GM18909 (cell line): ENCODE measurements around the gene SOCS3.
A peak's percentile ranks its signal among the peaks of the same experiment; 100 is the strongest.

Experiments
- ATAC-seq: cut with Tn5 transposase; IDR thresholded peaks from one replicate; pipeline ENCODE4 v1.9.1; 2021; ENCODE audit warnings: mild to moderate bottlenecking; ENCODE audit not compliant: unreplicated experiment, poor library complexity

SOCS3 gene

GRCh38 chr17:78391843-78392242, 32.0 kb upstream of the SOCS3 start:
- ATAC-seq = no peak

DNA sequence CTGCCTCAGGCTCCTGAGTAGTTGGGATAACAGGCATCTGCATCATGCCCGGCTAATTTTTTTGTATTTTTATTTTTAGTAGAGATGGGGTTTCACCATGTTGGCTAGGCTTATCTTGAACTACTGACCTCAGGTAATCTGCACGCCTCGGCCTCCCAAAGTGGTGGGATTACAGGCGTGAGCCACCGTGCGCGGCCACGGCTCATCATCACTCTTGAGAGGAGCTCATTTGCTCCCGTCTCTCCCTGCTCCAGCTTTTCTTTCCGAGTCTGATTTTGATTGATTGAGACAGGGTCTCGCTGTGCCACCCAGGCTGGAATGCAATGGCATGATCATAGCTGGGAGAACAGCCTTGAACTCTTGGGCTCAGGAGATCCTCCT, 31.2 kb upstream of the SOCS3 start:
- ATAC-seq = no peak

- ATAC-seq = no peak
Measured at GRCh38 chr17:78390241-78391050, 30.6 kb upstream of the SOCS3 start.

- no peak for ATAC-seq
Measured at GRCh38 chr17:78387977-78388941, 28.4 kb upstream of the SOCS3 start.

GRCh38 chr17:78384479-78385175, 24.8 kb upstream of the SOCS3 start:
- ATAC-seq = no peak

DNA sequence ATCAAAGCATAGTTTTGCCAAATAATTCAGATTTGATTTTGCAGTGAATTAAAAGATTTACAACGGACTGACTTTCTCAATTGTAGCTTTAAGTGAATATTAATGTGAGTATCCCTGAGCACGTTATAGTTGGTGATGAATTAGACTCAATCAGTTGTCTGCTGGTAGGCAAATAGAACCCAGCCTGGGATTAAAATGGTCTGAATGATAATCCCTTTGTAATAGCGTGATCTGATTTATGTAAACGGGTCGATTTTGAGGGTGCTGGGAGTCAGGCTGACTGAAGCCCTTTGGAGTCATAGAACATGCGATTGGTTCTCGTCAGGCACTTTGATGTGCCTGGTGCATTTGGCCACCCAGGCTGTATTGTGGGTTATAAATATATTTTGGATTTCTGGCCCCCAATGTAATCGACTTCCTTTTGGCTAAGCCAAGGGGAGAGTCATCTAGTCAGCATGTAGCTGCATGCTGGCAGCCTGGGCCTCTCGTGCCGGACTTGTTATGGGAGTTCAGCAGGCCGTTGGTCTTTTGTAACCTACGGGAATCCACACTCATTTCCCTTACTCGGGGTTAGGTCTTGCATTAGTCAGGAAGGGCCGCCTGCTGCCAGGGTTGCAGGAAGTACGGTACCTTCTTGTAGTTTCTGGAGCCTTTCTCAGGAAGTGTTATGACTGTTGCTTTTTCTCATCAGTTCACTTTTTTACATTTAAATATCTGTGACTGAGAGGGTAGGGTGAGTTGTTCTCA, 24.0 kb upstream of the SOCS3 start:
- no peak for ATAC-seq

- ATAC-seq = no peak
Measured at GRCh38 chr17:78381601-78382232, 21.8 kb upstream of the SOCS3 start.

- no peak for ATAC-seq
Measured at GRCh38 chr17:78380370-78380769, 20.5 kb upstream of the SOCS3 start.

- no peak for ATAC-seq
Measured at GRCh38 chr17:78379131-78379491, 19.2 kb upstream of the SOCS3 start.

DNA sequence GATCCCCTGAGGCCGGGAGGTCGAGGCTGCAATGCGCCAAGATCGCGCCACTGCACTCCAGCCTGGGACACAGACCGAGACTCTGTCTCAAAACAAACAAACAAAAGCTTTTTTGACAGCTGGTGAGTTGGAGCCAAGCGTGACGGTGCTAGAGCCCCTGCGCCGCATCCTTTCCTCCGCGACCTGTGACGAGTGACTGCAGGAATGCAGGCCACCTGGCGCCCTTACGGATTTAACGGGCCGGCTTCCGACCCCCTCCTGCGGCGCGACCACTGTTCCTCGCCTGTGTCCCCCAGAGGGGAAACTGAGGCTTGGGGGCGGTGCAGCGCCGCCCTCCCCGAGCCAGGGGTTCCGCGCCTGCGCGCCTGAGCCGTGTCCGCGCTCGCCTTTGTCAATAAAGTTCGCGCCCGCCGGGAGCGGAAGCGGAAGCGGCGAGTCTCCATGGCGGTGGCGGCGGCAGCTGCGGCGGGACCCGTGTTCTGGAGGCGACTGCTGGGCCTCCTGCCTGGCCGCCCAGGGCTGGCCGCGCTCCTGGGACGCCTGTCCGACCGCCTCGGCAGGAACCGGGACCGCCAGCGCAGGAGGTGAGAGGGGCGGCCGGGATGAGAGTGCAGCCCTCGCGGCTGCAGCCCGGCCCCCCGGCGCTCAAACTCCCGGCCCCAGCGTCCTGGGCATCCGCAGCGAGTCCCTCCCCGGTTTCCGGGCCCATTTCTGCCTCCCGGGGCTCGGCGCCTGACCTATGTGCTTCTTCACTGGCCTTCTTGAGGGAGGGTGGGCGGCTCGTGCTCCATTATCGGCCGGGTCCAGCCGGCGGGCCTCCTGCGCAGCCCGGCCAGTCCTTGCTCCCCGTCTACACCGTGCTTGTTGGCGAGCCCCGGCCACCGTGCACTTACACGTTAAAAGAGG, 18.6 kb upstream of the SOCS3 start, which contains the start of gene PGS1:
PGS1 (plus strand) TSS at position 425 of the 906 bp plus-strand sequence; CDS start at position 442, 17 bp downstream.
- peak; percentile 41 for ATAC-seq

- ATAC-seq = no peak
Measured at GRCh38 chr17:78377858-78378224, 18.0 kb upstream of the SOCS3 start.

GRCh38 chr17:78376161-78376560, 16.3 kb upstream of the SOCS3 start:
- no peak for ATAC-seq

DNA sequence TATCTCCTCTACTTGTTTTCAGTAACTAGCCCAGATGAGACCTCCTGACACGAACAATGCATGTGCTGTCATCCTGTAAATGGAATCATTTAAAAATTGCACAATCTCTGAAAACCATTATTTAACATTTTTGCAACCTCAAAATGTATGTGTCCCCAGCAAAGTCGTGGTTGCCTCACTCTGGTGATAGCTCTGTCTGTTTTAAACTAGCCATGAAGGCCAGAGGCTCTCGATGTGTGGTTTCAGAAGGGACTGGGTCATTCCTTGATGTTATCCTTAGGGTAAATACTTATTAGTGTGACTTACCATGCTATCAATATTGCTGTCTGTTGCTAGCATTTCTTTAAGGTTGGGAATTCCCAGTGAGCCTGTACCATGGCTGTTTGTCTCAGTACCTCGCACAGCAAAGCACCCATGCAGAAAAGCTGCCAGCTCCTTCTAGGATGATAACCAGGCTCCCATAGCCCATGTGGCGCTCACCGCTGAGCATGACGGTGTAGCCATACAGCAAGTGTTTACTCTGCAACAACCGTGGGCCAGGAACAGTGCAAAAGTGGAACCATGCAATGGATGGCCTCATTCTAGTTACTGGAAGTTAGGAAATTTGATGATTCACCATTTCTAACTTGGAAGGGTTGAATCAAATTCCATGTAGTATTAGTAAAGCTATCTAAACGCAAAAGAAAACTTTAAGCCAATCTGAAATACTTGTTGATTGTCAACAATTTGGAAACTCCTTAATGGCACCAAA, 15.7 kb upstream of the SOCS3 start:
- no peak for ATAC-seq

DNA sequence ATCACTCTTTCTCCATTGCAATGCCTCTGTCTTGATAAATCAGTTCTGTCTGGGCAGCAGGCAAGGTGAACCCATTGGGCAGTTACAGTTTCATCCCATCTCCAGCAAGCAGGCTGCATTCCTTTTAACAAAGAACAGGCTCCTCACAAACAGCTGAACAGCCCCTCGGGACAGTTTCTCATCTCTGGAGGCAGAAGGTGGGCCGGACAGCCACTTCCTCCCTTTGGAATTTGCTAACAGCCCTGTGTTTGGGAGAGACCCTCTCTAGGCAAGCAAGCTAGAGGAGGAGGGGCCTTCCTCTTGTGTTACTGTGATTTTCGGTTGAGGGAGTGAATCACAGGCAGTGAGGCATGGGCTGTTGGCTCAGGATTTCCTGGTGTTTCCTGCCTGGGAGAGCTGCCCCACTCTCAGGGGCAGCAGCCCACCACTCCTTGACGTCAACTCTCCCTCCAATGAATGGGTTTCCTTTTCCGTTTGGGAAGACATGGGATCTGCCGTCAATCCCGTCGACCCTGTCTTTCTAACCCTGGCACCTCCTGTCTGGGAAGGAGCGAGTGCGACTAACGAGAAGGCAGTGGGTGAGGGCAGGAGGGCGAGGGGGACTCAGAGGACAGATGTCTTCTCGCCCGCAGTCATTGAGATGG, 14.9 kb upstream of the SOCS3 start:
- ATAC-seq = no peak

DNA sequence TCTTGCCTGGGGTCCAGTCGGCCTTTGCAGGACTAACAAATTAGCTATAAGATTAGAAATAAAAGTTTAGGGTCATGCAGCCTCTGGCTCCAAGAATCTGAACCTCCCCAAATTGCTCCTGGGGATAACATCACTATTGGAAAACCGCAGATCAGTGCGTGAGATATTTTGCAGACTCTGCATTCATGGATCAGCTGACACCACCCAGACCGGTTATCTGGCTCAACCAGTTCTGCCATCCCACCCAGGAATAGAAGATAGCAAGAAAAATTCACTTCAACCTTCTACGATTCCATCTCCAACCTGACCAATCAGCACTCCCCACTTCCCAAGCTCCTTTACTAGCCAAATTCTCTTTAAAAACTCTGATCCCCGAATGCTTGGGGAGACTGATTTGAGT, 14.3 kb upstream of the SOCS3 start:
- ATAC-seq = no peak

GRCh38 chr17:78372841-78373240, 13.0 kb upstream of the SOCS3 start:
- no peak for ATAC-seq

- ATAC-seq = no peak
Measured at GRCh38 chr17:78371056-78371455, 11.2 kb upstream of the SOCS3 start.
